K562 (cell line): ENCODE measurements around the gene MTMR3. TPM values are rescaled to one million over a fixed set of nuclear protein-coding genes. Genes with fewer than 3 reads are reported as not detected.

ENCODE experiments used
- GABPA ChIP-seq: fragments of 200-800 bp; sonication (Bioruptor generic); conservative IDR thresholded peaks from 2 replicates; pipeline ENCODE4 v1.6.1; 2016; ENCODE audit warnings: low read depth, missing genetic modification characterization, missing compliant biosample characterization
- GABPB1 ChIP-seq: sonication (generic); formaldehyde crosslinking; IDR thresholded peaks from 2 replicates; pipeline ENCODE4 v1.8.0; 2022; ENCODE audit warnings: mild to moderate bottlenecking, missing genetic modification reagents
- KLF13 ChIP-seq: fragments of 450-650 bp; IDR thresholded peaks from 2 replicates; pipeline ENCODE4 v1.6.1; 2016; ENCODE audit warnings: missing genetic modification characterization, low read depth, mild to moderate bottlenecking, missing compliant biosample characterization, moderate library complexity, borderline replicate concordance
- PHB2 ChIP-seq: fragments of 450-650 bp; IDR thresholded peaks from 2 replicates; pipeline ENCODE4 v1.6.1; 2017; ENCODE audit warnings: low read depth
- SETDB1 ChIP-seq: IDR thresholded peaks from one replicate; pipeline ENCODE4 v1.6.1; 2012; ENCODE audit warnings: low read length, control low read depth, inconsistent platforms
- SMAD1 ChIP-seq: fragments of 150-350 bp; IDR thresholded peaks from 2 replicates; pipeline ENCODE4 v1.6.1; 2014; ENCODE audit warnings: low read length, low read depth; ENCODE audit not compliant: partially characterized antibody
- TARDBP ChIP-seq: fragments of 450-650 bp; IDR thresholded peaks from 2 replicates; pipeline ENCODE4 v1.6.1; 2016
- TRIM24 ChIP-seq, 2 experiments: fragments of 450-650 bp; IDR thresholded peaks; 2 replicates each; pipeline ENCODE4 v1.6.1; 2016
- ZC3H4 ChIP-seq: sonication (generic); formaldehyde crosslinking; IDR thresholded peaks from 2 replicates; pipeline ENCODE4 v1.9.0; 2021; ENCODE audit warnings: missing genetic modification reagents, borderline replicate concordance
- ZNF445 ChIP-seq: fragments of 250-450 bp; sonication (Bioruptor Pico); IDR thresholded peaks from 2 replicates; pipeline ENCODE4 v1.4.0; 2020; ENCODE audit warnings: low read depth, mild to moderate bottlenecking, moderate library complexity
- polyA plus RNA-seq, 8 experiments: library from polyadenylated mRNA; depleted of rRNA in 4 of 8; stranded (reverse) in 5 of 8; unstranded in 3 of 8; fragments of >200 nt; fragmentation: Nextera tagmentation in 2 of 8; fragmentation: Illumina TruSeq in 1 of 8; extraction: Ambion mirVana in 2 of 8; extraction: Trizol in 1 of 8; gene quantifications; 2 replicates each; pipeline versions ENCODE4 v1.2.1 to v1.2.3, GENCODE V29; 2011 to 2014; ENCODE audit warnings: inconsistent platforms in 1 of 8, missing spikeins in 1 of 8
- total RNA-seq, 7 experiments: library from RNA; depleted of rRNA in 6 of 7; stranded (reverse); fragments of >200 nt in 6 of 7; fragmentation: Illumina TruSeq in 2 of 7; extraction: Trizol in 2 of 7; gene quantifications; 2 replicates each; pipeline versions ENCODE4 v1.2.1 to v1.2.3, GENCODE V29; 2011 to 2021; ENCODE audit warnings: low replicate concordance in 1 of 7
- TF ChIP-seq, protein P1 (sequence below): fragments of 250-450 bp; sonication (Bioruptor Pico); IDR thresholded peaks from 2 replicates; pipeline ENCODE4 v1.5.0; 2022; ENCODE audit warnings: mild to moderate bottlenecking
- TF ChIP-seq, protein P2 (sequence below): fragments of 150-350 bp; conservative IDR thresholded peaks from 2 replicates; pipeline ENCODE4 v1.6.1; 2014; ENCODE audit warnings: low read length
- TF ChIP-seq, protein P3 (sequence below), 2 experiments: fragments of 450-650 bp in 1 of 2; sonication (generic) in 1 of 2; formaldehyde crosslinking; conservative IDR thresholded peaks; 2 replicates each; pipeline versions ENCODE4 v1.4.0 to v1.8.1; 2020 to 2022; ENCODE audit warnings: mild to moderate bottlenecking in 1 of 2, missing genetic modification reagents in 1 of 2
- TF ChIP-seq, protein P4 (sequence below): IDR thresholded peaks from 2 replicates; pipeline ENCODE4 v1.6.1; 2016; ENCODE audit warnings: missing genetic modification characterization, missing compliant biosample characterization
- TF ChIP-seq, protein P5 (sequence below): fragments of 250-450 bp; sonication (Bioruptor Pico); IDR thresholded peaks from 2 replicates; pipeline ENCODE4 v1.4.0; 2020; ENCODE audit warnings: mild to moderate bottlenecking, moderate library complexity
- TF ChIP-seq, protein P6 (sequence below): fragments of 250-450 bp; sonication (Bioruptor Pico); IDR thresholded peaks from 2 replicates; pipeline ENCODE4 v1.9.0; 2021; ENCODE audit warnings: mild to moderate bottlenecking

The MTMR3 gene
- total and polyA plus RNA-seq, 9 of the 15 experiments (the other 6 are each of a cell fraction or from before 2014, with no cell fraction given) = 1.6 to 13.7 (median 7.9) TPM

DNA sequence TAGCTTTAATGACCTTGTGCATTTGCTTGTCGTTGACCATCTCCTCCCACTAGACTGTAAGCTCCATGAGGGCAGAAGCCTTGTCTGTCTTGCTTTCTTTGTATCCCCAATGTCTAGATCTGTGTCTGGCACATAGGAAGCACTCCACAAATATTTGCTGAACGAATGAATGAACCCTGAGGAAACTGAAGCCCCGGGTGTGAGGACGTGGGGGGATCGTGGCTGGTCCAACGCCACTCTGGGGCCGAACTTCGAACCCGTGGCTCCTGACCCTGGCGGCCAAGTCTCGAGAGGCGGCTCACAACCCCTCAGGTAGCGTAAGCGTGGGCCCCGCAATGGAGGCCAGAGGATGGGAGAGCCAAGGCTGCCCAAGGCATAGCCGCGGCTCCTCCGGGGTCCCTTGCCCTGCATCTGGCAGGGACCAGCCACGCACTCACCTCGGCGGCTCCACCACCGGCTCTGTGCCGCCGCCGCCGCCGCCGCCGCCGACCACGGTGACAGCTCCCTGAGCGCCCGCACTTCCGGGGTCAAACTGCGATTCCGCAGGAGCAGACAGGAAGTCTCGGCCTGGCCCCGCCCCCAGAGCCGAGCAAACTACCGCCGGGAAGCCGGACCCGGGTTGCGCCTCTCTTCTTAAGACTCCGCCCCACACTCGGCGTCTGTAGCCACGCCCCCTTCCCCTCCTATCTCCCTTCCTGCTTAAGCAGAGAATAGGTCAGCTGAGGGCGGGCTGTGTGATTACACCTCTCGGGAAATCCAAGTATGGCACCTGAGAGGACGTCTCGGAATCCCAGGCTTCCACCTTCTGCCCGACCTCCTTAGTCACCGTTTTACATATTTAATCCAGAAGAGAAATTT, 45.0 kb upstream of the MTMR3 start, which contains the start of gene ASCC2 (continued):
- TF ChIP-seq, protein P1, sequence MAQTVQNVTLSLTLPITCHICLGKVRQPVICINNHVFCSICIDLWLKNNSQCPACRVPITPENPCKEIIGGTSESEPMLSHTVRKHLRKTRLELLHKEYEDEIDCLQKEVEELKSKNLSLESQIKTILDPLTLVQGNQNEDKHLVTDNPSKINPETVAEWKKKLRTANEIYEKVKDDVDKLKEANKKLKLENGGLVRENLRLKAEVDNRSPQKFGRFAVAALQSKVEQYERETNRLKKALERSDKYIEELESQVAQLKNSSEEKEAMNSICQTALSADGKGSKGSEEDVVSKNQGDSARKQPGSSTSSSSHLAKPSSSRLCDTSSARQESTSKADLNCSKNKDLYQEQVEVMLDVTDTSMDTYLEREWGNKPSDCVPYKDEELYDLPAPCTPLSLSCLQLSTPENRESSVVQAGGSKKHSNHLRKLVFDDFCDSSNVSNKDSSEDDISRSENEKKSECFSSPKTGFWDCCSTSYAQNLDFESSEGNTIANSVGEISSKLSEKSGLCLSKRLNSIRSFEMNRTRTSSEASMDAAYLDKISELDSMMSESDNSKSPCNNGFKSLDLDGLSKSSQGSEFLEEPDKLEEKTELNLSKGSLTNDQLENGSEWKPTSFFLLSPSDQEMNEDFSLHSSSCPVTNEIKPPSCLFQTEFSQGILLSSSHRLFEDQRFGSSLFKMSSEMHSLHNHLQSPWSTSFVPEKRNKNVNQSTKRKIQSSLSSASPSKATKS = no peak
- TF ChIP-seq, protein P2, sequence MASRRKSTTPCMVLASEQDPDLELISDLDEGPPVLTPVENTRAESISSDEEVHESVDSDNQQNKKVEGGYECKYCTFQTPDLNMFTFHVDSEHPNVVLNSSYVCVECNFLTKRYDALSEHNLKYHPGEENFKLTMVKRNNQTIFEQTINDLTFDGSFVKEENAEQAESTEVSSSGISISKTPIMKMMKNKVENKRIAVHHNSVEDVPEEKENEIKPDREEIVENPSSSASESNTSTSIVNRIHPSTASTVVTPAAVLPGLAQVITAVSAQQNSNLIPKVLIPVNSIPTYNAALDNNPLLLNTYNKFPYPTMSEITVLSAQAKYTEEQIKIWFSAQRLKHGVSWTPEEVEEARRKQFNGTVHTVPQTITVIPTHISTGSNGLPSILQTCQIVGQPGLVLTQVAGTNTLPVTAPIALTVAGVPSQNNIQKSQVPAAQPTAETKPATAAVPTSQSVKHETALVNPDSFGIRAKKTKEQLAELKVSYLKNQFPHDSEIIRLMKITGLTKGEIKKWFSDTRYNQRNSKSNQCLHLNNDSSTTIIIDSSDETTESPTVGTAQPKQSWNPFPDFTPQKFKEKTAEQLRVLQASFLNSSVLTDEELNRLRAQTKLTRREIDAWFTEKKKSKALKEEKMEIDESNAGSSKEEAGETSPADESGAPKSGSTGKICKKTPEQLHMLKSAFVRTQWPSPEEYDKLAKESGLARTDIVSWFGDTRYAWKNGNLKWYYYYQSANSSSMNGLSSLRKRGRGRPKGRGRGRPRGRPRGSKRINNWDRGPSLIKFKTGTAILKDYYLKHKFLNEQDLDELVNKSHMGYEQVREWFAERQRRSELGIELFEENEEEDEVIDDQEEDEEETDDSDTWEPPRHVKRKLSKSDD = no peak
- TF ChIP-seq, protein P3, sequence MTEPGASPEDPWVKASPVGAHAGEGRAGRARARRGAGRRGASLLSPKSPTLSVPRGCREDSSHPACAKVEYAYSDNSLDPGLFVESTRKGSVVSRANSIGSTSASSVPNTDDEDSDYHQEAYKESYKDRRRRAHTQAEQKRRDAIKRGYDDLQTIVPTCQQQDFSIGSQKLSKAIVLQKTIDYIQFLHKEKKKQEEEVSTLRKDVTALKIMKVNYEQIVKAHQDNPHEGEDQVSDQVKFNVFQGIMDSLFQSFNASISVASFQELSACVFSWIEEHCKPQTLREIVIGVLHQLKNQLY (CRISPR knock-in tag; conservative IDR thresholded peaks at IDR 0.05) = no peak
- TF ChIP-seq SETDB1 = no peak
- TF ChIP-seq, protein P4, sequence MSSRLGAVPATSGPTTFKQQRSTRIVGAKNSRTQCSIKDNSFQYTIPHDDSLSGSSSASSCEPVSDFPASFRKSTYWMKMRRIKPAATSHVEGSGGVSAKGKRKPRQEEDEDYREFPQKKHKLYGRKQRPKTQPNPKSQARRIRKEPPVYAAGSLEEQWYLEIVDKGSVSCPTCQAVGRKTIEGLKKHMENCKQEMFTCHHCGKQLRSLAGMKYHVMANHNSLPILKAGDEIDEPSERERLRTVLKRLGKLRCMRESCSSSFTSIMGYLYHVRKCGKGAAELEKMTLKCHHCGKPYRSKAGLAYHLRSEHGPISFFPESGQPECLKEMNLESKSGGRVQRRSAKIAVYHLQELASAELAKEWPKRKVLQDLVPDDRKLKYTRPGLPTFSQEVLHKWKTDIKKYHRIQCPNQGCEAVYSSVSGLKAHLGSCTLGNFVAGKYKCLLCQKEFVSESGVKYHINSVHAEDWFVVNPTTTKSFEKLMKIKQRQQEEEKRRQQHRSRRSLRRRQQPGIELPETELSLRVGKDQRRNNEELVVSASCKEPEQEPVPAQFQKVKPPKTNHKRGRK (tag) = no peak
- peak; percentile 94 for TF ChIP-seq GABPA (tag)
- peak; percentile 86 for TF ChIP-seq GABPB1 (CRISPR knock-in tag)
- no peak for TF ChIP-seq ZC3H4
- no peak for TF ChIP-seq ZNF445 (CRISPR knock-in tag)
- TF ChIP-seq SMAD1 = no peak
- TF ChIP-seq, protein P5, sequence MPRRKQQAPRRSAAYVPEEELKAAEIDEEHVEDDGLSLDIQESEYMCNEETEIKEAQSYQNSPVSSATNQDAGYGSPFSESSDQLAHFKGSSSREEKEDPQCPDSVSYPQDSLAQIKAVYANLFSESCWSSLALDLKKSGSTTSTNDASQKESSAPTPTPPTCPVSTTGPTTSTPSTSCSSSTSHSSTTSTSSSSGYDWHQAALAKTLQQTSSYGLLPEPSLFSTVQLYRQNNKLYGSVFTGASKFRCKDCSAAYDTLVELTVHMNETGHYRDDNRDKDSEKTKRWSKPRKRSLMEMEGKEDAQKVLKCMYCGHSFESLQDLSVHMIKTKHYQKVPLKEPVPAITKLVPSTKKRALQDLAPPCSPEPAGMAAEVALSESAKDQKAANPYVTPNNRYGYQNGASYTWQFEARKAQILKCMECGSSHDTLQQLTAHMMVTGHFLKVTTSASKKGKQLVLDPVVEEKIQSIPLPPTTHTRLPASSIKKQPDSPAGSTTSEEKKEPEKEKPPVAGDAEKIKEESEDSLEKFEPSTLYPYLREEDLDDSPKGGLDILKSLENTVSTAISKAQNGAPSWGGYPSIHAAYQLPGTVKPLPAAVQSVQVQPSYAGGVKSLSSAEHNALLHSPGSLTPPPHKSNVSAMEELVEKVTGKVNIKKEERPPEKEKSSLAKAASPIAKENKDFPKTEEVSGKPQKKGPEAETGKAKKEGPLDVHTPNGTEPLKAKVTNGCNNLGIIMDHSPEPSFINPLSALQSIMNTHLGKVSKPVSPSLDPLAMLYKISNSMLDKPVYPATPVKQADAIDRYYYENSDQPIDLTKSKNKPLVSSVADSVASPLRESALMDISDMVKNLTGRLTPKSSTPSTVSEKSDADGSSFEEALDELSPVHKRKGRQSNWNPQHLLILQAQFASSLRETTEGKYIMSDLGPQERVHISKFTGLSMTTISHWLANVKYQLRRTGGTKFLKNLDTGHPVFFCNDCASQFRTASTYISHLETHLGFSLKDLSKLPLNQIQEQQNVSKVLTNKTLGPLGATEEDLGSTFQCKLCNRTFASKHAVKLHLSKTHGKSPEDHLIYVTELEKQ (CRISPR knock-in tag) = no peak
- TF ChIP-seq, protein P6, sequence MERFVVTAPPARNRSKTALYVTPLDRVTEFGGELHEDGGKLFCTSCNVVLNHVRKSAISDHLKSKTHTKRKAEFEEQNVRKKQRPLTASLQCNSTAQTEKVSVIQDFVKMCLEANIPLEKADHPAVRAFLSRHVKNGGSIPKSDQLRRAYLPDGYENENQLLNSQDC (CRISPR knock-in tag) = peak; percentile 64; the same call in 1 of the 2 replicates
- peak in 1 of 2 experiments; percentile 69; a peak in 3 of 4 replicates for TF ChIP-seq TRIM24 (IDR thresholded peaks at IDR 0.05)
- no peak; the same call in 1 of the 2 replicates for TF ChIP-seq KLF13
- no peak for TF ChIP-seq TARDBP
- no peak for TF ChIP-seq PHB2
